ENCODE measurements around the gene GPR151. TPM values are rescaled to one million over a fixed set of nuclear protein-coding genes. Genes with fewer than 3 reads are reported as not detected.
"Not testable (repeated sequence)": the region's sequence is repeated elsewhere in the genome, so short reads cannot be mapped to it uniquely, and the experiment has no call there.

GPR151 gene
- total RNA-seq, 2 donors from 2014 or later: 5.1 to 13.6 TPM

DNA sequence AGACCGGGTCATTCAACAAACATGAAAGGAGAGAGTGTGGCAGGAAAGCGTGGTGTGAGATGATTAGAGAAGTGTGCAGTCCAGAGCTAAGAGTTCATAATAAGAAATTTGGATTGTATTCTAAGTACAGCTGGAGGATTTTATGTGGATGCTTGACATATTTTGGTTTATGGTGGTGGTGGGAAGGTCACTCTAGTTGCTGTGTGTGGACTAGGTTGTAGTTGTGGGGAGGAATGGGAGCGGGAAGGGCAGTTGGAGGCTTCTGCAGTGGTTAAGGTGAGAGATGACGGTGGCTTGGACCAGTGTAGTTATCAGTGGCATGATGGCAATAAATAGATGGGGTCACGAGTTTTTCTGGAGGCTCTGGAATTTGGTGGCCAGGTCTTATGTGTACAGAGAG, 45.7 kb upstream of the GPR151 start:
- Histone ChIP-seq H3K4me1 (ENCODE audit: control insufficient read depth, insufficient read depth, low read length) (no peaks in the 10 kb centered on the region), H3K27ac (ENCODE audit: low read depth, low read length) (no peak overlapping the region), H3K4me3 (ENCODE audit: low read length) (no peak overlapping the region), H3K27me3 (ENCODE audit: control insufficient read depth, insufficient read depth, low read length, poor library complexity, severe bottlenecking) (no peaks in the 10 kb centered on the region), H3K9me3 (ENCODE audit: control insufficient read depth, low read length) (no peaks in the 10 kb centered on the region), H3K9ac (ENCODE audit: extremely low read depth, low read length, poor library complexity, severe bottlenecking) (no peak overlapping the region), H3K36me3 (ENCODE audit: control insufficient read depth, insufficient read depth, low read length) (no peaks in the 10 kb centered on the region)
- DNase-seq: no peak
- no peaks in the 10 kb centered on the region for H3K27me3 Mint-ChIP-seq (ENCODE audit: insufficient read depth)
- H3K27ac Mint-ChIP-seq: no peak overlapping the region
- 96% methylated on average over 5 of the region's 5 CpGs for WGBS, 2 experiments (ENCODE audit: insufficient coverage in 1 of 2, insufficient read length in 1 of 2)
- TF ChIP-seq CTCF (conservative IDR thresholded peaks at IDR 0.05): no peak
- H3K4me3 Mint-ChIP-seq: no peak overlapping the region
- H3K4me1 Mint-ChIP-seq: peaks cover 8% of the 10 kb centered on the region
- H3K9me3 Mint-ChIP-seq: peaks cover 15% of the 10 kb centered on the region
- no peaks in the 10 kb centered on the region for H3K36me3 Mint-ChIP-seq (ENCODE audit: low read depth)

GRCh38 chr5:146560205-146560812, 44.3 kb upstream of the GPR151 start:
- H3K9me3 Mint-ChIP-seq: peaks cover 22% of the 10 kb centered on the region
- peaks cover 3% of the 10 kb centered on the region for H3K27me3 Mint-ChIP-seq (ENCODE audit: insufficient read depth)
- TF ChIP-seq CTCF (conservative IDR thresholded peaks at IDR 0.05): no peak
- Histone ChIP-seq H3K27me3 (ENCODE audit: control insufficient read depth, insufficient read depth, low read length, poor library complexity, severe bottlenecking) (no peaks in the 10 kb centered on the region), H3K27ac (ENCODE audit: low read depth, low read length) (peak overlapping the region; percentile 21), H3K9ac (ENCODE audit: extremely low read depth, low read length, poor library complexity, severe bottlenecking) (no peak overlapping the region), H3K4me1 (ENCODE audit: control insufficient read depth, insufficient read depth, low read length) (no peaks in the 10 kb centered on the region), H3K4me3 (ENCODE audit: low read length) (no peak overlapping the region), H3K9me3 (ENCODE audit: control insufficient read depth, low read length) (no peaks in the 10 kb centered on the region), H3K36me3 (ENCODE audit: control insufficient read depth, insufficient read depth, low read length) (no peaks in the 10 kb centered on the region)
- peak; percentile 69 for DNase-seq
- peak overlapping the region; percentile 86 for H3K27ac Mint-ChIP-seq
- H3K4me1 Mint-ChIP-seq: peaks cover 7% of the 10 kb centered on the region
- WGBS, 2 experiments (ENCODE audit: insufficient coverage in 1 of 2, insufficient read length in 1 of 2): 56 to 59% methylated on average over 2 to 3 of the region's 3 CpGs
- H3K36me3 Mint-ChIP-seq (ENCODE audit: low read depth): no peaks in the 10 kb centered on the region
- H3K4me3 Mint-ChIP-seq: no peak overlapping the region

DNA sequence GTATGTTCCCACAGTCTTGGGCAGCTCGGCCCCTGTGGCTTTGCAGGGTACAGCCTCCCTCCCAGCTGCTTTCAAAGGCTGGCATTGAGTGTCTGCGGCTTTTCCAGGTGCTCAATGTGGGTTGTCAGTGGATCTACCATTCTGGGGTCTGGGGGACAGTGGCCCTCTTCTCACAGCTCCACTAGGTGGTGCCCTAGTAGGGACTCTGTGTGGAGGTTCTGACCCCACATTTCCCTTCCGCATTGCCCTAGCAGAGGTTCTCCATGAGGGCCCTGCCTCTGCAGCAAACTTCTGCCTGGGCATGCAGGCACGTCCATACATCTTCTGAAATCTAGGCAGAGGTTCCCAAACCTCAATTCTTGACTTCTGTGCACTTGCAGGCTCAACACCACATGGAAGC, 40.9 kb upstream of the GPR151 start:
- H3K27ac ChIP-seq (ENCODE audit: low read depth, low read length); H3K4me1 Mint-ChIP-seq; H3K9me3 ChIP-seq (ENCODE audit: control insufficient read depth, low read length); H3K36me3 Mint-ChIP-seq (ENCODE audit: low read depth); DNase-seq; H3K27me3 ChIP-seq (ENCODE audit: control insufficient read depth, insufficient read depth, low read length, poor library complexity, severe bottlenecking); H3K27ac Mint-ChIP-seq; H3K27me3 Mint-ChIP-seq (ENCODE audit: insufficient read depth); H3K9ac ChIP-seq (ENCODE audit: extremely low read depth, low read length, poor library complexity, severe bottlenecking); H3K4me3 ChIP-seq (ENCODE audit: low read length); H3K4me3 Mint-ChIP-seq; H3K36me3 ChIP-seq (ENCODE audit: control insufficient read depth, insufficient read depth, low read length); H3K4me1 ChIP-seq (ENCODE audit: control insufficient read depth, insufficient read depth, low read length): not testable (repeated sequence)
- H3K9me3 Mint-ChIP-seq: peaks cover 22% of the 10 kb centered on the region
- 83 to 94% methylated on average over 4 of the region's 4 CpGs for WGBS, 2 experiments (ENCODE audit: insufficient coverage in 1 of 2, insufficient read length in 1 of 2)

DNA sequence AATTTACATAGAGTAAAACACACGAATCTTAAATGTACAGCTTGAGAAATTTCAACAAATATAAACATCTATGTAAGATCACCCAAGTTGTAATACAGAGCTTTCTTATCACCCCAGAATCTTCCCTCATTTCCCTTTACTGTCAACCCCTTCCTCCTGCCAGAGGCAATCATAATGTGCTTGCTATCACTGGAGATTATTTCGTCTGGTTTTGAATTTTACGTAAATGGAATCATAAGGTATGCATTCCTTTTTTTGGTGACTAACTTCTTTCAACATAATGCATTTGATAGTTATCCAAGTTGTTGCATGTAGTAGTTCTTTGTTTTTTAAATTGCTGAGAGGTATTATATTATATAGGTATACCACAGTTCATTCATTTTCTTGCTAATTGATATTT, 37.5 kb upstream of the GPR151 start:
- Histone ChIP-seq H3K9ac (ENCODE audit: extremely low read depth, low read length, poor library complexity, severe bottlenecking) (no peak overlapping the region), H3K27ac (ENCODE audit: low read depth, low read length) (no peak overlapping the region), H3K36me3 (ENCODE audit: control insufficient read depth, insufficient read depth, low read length) (no peaks in the 10 kb centered on the region), H3K4me1 (ENCODE audit: control insufficient read depth, insufficient read depth, low read length) (no peaks in the 10 kb centered on the region), H3K9me3 (ENCODE audit: control insufficient read depth, low read length) (no peaks in the 10 kb centered on the region), H3K4me3 (ENCODE audit: low read length) (no peak overlapping the region), H3K27me3 (ENCODE audit: control insufficient read depth, insufficient read depth, low read length, poor library complexity, severe bottlenecking) (no peaks in the 10 kb centered on the region)
- H3K4me3 Mint-ChIP-seq: no peak overlapping the region
- H3K27ac Mint-ChIP-seq: no peak overlapping the region
- no peak for DNase-seq
- no peaks in the 10 kb centered on the region for H3K36me3 Mint-ChIP-seq (ENCODE audit: low read depth)
- WGBS, 2 experiments (ENCODE audit: insufficient coverage in 1 of 2, insufficient read length in 1 of 2): 92 to 100% methylated on average over 1 to 3 of the region's 3 CpGs
- peaks cover 3% of the 10 kb centered on the region for H3K27me3 Mint-ChIP-seq (ENCODE audit: insufficient read depth)
- H3K4me1 Mint-ChIP-seq: no peaks in the 10 kb centered on the region
- no peak for TF ChIP-seq CTCF (conservative IDR thresholded peaks at IDR 0.05)
- H3K9me3 Mint-ChIP-seq: peaks cover 22% of the 10 kb centered on the region
